GM19351 (cell line): ENCODE data around the gene S100PBP.
"Not testable (repeated sequence)": the region's sequence is repeated elsewhere in the genome, so short reads cannot be mapped to it uniquely, and the experiment has no call there.

ENCODE experiments used
- ATAC-seq: cut with Tn5 transposase; IDR thresholded peaks from one replicate; pipeline ENCODE4 v1.9.1; 2021; ENCODE audit warnings: mild to moderate bottlenecking, moderate library complexity; ENCODE audit not compliant: unreplicated experiment

S100PBP gene

DNA sequence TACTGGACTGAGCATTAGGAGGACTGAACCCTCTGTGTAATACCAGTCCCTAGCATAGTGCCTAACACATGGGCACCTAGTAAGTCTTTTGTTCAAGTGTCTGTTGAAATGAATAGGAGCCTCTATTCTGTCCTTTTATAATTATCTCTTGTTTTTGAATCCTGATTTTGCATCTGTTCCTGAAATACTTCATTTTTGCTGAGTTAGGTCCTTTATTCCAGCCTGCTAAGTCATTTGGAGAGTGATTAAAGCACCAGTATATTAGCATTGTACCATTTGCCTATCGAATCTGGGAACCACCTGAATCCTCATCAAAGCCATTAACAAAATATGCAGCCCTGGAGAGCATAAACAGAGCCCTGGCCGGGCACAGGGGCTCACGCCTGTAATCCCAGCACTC lies 32.6 kb upstream of the S100PBP start:
- no peak for ATAC-seq

DNA sequence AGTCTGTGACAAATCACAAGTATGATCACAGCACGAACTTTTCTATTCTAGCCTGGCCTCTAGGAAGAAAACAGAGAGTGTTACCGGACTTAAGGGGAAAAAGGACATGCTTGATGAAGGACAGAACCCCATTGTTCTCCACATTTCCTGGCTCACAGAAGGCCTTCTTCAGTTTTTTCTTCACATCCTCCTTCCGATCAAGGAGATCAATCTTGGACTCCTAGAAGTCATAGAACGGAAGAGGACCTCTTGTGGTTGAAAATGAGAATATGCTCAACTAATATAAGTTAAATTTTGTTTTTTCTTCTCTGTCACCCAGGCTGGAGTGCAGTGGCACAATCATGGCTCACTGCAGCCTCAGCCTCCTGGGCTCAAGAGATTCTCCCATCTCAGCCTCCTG lies 30.6 kb upstream of the S100PBP start:
- no peak for ATAC-seq

DNA sequence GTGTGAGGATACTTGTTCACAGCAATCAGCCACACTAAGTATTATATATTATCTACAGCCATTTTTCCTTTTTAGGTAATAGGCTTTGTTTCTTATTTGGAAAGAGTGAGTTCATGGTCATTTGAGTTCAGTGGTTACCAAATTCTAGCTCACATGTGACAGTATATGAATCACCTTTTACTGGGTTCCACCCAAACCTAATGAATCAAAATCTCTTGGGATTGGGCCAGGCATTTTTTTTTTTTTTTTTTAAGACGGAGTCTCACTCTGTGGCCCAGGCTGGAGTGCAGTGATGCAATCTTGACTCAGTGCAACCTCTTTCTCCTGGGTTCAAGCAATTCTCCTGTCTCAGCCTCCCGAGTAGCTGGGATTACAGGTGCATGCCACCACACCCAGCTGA lies 28.1 kb upstream of the S100PBP start:
- not testable (repeated sequence) for ATAC-seq

DNA sequence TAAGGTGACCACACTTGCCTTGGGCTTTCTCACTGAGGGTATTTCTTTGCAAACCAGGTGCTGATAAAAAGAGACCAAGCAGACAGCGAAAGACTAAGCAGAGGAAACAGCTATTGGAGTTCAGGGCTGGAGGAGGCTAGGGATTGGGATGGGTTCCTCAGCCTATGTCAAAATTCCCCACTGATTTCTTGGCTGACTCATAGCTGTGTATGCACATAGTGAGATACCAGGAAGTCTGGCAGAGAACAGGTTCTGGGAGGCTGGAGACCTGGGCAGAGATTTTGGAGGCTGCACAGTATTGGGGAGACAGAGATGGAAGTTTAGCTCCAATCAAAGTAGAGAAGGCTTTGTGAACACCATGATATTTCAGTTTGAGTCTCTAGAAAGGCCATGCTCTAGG lies 25.6 kb upstream of the S100PBP start:
- ATAC-seq: no peak

DNA sequence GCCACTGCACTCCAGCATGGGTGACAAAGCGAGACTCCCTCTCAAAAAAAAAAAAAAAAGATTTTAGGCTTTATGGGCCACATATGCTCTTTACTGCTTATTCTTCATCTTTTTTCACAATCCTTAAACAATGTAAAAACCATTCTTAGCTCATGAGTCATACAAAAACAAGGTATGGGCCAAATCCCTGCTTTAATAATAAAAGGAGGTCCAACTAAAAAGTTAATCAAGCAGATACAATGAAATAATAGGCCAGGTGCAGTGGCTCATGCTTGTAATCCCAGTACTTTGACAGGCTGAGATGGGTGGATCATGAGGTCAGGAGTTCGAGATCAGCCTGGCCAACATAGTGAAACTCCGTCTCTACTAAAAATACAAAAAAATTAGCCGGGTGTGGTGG lies 21.7 kb upstream of the S100PBP start:
- not testable (repeated sequence) for ATAC-seq

DNA sequence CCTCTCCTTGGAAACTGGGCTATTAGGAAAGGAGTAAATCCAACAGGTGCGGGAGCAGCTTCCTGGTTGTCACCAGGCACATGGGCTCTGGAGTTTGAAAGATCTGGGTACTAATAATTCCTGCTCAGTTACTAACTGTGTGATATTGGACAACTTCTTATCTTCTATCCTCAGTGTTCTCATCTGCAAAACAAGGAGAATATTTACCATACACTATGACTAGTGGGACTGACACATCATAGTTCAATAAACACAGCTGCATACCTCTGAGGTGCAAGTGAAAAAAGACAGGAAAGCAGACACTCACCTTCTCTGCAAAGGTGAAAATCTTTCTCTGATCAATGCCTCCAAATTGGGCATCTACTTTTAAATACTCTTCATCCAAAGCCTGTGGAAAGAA lies 20.0 kb upstream of the S100PBP start:
- ATAC-seq: no peak

DNA sequence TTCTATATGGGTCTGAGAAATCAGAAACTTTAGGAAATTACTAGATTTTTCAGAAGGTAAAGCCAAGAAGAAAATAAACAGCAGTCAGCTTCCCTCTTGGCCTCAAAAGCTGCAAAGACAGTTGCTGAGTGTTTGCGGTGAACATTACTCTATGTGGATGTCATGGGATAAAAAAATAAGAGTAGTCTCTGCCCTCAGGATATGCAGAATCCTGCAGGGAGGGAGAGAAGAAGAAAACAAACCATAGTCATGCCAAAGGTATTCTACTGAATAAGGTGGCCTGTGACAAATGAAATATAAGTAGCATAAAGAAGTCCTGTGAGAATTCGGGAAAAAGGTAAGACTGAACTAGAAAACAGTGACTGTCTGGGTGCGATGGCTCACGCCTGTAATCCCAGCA lies 19.3 kb upstream of the S100PBP start:
- ATAC-seq: no peak

DNA sequence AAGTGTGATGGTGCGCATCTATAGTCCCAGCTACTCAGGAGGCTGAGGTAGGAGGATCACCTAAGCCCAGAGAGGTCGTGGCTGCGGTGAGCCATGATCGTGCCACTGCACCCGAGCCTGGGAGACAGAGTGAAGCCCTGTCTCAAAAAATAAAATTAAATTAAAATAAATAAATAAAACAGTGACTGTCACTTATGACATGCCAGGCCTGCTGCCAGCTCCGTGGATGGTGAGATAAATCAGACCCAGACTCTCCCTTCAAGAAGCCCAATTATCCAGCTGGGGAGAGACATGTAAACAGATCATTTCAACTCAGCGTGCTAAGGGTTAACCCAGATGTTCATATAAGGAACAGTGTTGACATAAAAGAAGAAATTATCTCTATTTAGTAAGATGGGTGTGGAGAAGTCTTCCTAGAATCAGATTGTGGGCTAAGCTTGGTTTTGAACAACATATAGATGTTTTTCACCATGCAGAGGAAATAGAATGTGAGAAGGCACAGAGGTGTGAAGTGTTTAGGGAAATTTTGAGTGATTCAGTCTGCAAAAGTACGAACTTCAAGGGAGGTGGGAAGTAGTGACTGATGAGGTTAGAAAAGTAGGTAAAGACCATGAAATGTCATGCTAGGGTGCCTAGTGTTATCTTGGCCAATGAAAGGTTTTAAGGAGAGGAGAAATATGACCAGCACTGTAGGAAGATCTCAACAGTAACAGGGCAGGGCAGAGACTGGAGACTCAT lies 18.6 kb upstream of the S100PBP start:
- ATAC-seq: no peak

DNA sequence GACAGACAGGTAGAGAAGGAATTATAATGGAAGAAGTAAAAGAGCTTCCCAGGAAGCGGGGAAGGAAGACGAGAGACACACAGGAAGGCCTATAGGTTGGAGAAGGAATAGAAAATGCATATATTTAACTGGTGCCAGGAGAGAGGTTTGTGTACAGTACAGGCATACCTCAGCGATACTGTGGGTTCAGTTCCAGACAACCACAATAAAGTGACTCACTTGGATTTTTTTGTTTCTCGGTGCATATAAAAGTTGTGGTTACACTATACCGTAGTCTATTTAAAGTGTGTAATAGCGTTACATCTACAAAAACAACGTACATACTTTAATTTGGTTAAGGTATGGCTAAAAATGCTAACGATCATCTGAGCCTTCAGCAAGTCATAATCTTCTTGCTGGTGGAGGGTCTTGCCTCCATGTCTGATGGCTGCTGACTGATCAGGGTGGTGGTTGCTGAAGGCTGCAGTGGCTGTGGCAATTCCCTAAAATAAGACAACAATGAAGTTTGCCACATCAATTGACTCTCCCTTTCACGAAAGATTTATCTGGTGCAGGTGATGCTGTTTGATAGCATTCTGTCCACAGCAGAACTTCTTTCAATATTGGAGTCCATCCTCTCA lies 16.2 kb upstream of the S100PBP start:
- no peak for ATAC-seq

DNA sequence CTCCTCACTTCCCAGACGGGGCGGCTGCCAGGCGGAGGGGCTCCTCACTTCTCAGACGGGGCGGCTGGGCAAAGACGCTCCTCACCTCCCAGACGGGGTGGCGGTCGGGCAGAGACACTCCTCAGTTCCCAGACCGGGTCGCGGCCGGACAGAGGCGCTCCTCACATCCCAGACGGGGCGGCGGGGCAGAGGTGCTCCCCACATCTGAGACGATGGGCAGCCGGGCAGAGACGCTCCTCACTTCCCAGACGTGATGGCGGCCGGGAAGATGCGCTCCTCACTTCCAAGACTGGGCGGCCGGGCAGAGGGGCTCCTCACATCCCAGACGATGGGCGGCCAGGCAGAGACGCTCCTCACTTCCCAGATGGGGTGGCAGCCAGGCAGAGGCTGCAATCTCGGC lies 13.0 kb upstream of the S100PBP start:
- ATAC-seq: not testable (repeated sequence)

DNA sequence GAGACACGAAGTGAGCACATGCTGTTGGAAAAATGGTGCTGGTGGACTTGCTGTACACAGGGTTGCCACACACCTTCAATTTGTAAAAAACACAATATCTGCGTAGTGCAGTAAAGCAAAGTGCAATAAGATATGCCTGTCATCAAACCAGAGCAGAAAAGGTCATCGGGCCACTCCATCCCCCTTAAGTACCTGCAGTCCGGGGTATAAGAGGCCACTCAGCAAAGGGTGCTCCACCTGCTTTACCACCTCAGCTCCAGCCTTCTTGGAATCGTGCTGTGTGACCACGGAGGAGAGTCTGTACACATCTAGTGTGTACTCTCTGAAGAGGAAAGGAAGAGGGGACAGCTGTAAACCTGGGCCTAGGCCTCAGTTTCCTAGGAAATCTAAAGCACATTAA lies 11.2 kb upstream of the S100PBP start:
- ATAC-seq: no peak

DNA sequence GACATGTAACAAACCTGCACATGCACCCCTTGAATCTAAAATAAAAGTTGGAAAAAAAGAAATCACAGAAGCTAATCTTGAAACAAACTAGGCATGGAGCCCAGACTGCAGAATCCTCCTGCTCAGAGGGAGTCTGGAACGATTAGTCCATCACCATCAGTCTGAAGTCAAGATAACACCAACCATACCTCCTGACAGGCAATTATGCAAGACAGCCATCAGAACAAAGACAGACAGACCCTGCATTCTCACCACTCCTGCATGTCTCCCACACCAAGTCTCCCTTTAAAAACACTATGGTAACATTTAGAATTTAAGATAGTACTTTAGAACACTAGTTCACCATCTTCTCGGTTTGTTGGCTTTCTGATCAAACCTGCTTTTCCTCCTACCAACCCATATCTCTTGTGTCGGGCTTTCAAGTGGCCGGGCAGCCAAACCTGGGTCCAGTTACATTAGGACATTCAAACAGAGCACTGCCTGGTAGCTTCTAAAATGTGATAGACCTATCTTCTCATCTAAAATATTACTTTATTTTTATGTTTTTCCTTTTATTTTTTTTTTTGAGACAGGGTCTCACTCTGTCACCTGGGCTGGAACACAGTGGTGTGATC lies 10.4 kb upstream of the S100PBP start:
- ATAC-seq: no peak

DNA sequence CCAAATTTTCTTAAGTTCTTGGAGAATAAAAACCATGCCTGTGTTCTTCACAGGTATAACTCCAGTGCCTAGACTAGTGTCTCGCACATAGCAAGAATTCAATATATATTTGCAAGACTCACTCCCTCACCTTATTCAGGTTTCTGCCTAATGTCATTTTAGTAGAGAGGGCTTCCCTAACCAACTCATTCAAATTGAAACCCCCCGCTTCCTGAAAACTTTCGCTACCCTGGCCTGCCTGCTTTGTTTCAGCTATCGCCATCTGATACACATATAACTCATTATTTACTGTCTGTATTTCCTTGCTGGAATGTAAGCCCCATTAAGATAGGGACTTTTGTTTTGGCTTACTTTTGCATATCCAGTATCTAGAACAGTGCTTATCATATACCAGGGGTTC lies 8.9 kb upstream of the S100PBP start:
- no peak for ATAC-seq

DNA sequence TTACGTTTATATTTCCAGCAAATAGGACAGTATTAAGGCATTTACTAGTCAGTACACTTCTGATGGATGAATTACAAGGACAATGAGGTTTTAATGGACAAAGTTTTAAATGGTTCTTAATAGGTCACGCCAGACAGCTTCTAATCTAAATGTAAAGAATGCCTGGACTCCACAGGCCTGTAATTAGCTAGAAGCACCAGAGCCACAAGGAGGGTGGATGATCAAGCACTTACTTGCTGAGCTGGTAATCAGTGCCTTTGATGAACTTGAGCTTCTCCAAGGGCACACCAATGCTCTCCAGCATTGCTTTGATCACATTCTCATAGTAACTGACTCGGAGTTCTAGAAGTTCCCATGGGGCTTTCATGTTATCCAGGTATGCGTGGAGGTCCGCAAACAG lies 7.1 kb upstream of the S100PBP start:
- ATAC-seq: no peak

DNA sequence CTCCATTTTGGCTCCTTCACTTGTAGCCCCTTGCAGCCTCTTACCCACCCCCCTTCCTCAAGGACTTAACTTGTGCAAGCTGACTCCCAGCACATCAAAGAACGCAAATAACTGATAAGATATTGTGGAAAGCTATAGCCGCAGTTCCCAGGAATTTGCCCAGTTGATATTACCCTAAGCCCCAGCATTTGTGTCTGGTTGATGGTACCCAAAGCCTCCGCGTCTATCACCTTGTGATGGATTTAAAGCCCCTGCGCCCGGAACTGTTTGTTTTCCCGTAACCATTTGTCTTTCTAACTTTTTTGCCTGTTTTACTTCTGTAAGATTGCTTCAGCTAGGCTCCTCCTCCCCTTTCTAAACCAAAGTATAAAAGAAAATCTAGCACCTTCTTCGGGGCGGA lies 6.2 kb upstream of the S100PBP start:
- no peak for ATAC-seq

DNA sequence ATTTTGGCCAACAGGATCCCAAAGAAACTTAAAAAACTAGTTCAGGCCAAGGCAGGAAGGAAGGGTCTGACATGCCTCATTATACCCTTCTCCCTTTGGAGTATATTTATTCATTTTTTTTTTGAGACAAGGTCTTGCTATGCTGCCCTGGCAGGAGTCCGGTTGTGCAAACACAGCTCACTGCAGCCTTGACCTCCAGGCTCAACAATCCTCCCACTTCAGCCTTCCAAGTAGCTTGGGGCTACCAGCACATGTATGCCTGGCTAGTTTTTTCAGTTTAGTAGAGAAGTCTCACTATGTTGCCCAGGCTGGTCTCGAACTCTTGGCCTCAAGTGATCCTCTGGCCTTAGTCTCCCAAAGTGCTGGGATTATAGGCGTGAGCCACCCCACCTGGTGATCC lies 5.5 kb upstream of the S100PBP start:
- ATAC-seq: no peak

DNA sequence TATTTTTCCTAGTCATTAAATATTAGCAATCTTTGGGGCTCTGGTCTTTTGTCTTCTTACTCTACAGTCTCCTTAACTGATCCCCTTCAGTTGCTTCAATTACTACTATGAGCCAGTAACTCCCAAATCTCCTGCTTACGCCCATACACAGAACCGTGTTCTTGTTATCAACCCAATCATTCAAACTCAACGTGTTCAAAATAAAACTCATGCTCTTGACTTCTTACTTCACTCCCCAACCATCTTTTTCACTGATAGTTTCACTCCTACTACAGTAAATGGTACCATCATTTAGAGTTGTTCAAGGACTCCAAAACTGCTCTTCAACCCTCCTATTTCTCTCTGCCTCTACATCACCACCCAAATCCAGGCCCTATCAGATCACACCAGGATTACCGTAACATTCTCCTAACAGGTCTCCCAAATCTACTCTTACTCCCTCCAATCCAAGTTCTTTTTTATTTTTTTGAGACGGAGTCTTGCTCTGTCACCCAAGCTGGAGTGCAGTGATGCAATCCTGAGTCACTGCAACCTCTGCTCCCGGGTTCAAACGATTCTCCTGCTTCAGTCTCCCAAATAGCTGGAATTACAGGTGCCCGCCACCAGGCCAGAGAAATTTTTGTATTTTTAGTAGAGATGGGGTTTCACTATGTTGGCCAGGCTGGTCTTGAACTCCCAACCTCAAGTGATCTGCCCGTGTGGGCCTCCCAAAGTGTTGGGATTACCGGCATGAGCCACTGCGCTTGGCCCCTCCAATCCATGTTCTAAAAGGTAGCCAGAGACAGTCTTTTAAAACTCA lies 3.3 kb upstream of the S100PBP start:
- no peak for ATAC-seq

DNA sequence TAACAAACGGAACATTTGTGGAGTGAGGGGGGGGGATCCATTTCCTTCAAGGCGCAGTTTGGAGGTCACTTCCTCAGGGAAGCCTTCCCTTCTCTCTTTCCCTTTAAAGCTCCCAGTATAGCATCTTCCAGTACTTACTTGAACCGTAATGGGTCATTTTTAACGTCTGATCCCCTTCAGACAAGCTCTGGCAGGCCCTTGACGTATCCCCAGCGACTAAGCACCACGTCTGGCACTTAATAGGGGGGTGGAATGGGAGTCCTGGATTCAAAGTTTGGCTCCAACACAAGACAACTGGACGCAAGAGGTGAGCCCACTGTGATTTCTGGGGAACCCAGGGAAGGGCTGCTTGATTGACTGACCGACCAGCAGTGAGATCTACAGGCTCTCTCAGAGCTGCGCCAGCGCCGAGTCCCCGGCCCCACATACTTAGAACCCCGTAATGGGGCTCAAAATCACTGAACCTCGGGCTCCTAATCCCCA lies 736 bp upstream of the S100PBP start:
- ATAC-seq: peak; percentile 10

DNA sequence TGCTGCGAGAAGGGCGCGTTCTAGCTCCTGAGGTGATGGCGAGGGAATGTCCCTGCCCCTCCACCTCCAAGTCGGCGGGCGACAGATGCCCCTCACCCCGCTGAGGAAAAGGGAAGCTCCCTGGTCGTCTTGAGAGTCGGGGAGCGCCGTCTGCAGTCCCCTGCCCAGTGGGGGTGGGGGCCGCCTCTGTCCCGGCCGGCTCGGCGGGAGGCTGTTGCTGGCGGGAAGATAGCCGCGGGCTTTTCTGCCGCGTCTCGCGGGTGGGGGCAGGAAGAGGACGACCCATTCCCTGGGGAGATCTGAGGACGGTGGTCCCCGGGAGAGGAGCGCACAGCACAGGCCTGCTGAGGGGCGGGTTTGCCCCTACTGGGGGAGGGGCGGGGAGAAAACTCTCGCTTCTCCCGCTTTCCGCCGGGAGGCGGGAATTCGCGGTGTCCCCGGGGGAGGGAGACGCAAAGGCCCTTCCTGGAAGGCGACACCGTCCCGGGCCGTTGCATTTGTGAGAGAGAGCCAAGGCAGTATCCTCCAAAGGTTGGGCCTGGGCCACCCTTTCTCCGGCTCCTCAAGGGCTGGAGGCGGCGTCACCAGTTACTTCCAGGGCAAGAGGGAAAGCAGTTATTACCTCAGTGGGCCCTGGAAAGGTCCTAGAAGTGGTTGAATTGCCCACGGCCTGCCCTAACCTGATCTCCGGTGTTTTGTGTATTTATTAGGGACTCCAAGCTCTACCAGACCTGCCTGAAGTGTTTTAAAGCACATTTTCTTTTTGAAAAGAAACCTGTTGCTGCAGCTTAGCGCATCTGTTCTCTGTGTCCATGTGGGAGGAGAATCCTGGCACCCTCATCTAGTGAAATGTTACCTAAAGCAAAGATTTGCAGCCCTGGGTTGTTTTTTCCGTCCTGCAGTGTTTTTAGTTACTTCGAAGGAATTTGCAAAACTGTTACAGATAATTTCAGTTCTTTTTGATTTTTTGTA lies 648 bp downstream of the S100PBP start:
- ATAC-seq: peak; percentile 5

DNA sequence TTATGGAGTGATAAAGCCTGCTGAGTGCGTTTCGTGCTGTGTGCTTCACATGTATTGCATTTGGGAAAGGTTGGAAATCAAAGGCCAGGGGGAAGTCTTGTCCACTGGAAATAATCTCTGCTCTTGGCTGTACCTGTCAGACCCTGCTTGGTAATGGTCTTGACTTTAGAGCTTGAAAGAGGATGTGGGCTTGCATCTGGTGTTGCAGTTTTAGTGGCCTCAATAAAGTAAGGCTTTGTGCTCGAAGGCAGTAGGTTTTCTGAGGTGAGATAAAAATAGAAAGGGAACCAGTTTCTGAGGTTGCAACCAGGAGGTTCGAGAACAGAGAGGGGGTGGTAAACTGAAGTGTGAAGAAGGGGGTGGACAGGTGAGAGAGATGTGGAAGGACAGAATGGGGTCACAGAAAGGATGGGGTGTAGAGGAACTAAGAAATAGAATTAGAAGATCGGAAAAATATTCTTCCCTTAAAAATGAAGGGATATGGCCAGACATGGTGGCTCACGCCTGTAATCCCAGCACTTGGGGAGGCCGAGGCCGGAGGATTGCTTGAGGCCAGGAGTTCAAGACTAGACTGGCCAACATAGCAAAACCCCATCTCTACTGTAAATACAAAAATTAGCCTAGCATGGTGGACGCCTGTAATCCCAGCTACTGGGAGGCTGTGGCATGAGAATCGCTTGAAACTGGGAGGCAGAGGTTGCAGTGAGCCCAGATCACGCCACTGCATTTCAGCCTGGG lies 1.5 kb downstream of the S100PBP start:
- ATAC-seq: peak; percentile 32
